OCI-LY3 (cell line): ENCODE results near the gene NIPAL3.

Experiments used
- CTCF ChIP-seq: fragments of 200-600, 300-600 bp; sonication (generic); IDR thresholded peaks from 2 replicates; pipeline ENCODE4 v1.5.1; 2014; ENCODE audit warnings: antibody characterized with exemption, low read length, low read depth
- EZH2phosphoT487 ChIP-seq: fragments of 200-600 bp; shearing (Covaris generic); IDR thresholded peaks from 2 replicates; pipeline ENCODE4 v1.6.1; 2018; ENCODE audit warnings: antibody characterized with exemption, mixed run types, low read depth

- no peak for TF ChIP-seq CTCF
- TF ChIP-seq EZH2phosphoT487, result no peak
Observed at GRCh38 chr1:24451746-24452145, 36.1 kb downstream of the NIPAL3 start.
